GM12864 (cell line): ENCODE data around the gene SLC9C1.
"Not testable (repeated sequence)": the region's sequence is repeated elsewhere in the genome, so short reads cannot be mapped to it uniquely, and the experiment has no call there.

Experiments used
- DNase-seq: peaks from one replicate; pipeline ENCODE4 v3.0.0-alpha.2; 2011; ENCODE audit warnings: low read depth
- H3K4me3 ChIP-seq: 2 replicates; pipeline ENCODE4 v1.5.1; 2011; ENCODE audit warnings: mild to moderate bottlenecking, low read depth, low read length, control low read depth
- CTCF ChIP-seq: IDR thresholded peaks from 2 replicates; pipeline ENCODE4 v1.5.1; 2011; ENCODE audit warnings: low read depth, mild to moderate bottlenecking, moderate library complexity, low read length, control low read depth, inconsistent platforms; ENCODE audit errors: missing control alignments

Gene SLC9C1

DNA sequence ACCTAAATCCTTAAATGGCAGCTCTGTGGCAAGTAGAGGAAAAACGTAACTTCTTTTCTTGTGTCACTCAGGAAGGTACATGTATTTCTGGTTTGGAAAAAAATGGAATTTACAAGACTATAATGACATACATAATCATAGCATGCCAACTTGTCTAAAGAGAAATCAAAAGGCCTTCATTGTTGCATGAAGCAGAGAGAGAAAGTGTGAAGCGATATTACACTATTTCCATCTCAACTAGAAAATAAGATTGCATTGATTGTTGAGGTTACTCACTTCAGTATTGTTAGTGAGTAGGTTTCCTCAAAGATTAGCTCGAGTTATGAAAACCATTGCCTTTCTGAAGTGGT is 93.7 kb downstream of the SLC9C1 start:
- H3K4me3 ChIP-seq, result no peak overlapping the region
- no peak for TF ChIP-seq CTCF
- DNase-seq, result no peak

DNA sequence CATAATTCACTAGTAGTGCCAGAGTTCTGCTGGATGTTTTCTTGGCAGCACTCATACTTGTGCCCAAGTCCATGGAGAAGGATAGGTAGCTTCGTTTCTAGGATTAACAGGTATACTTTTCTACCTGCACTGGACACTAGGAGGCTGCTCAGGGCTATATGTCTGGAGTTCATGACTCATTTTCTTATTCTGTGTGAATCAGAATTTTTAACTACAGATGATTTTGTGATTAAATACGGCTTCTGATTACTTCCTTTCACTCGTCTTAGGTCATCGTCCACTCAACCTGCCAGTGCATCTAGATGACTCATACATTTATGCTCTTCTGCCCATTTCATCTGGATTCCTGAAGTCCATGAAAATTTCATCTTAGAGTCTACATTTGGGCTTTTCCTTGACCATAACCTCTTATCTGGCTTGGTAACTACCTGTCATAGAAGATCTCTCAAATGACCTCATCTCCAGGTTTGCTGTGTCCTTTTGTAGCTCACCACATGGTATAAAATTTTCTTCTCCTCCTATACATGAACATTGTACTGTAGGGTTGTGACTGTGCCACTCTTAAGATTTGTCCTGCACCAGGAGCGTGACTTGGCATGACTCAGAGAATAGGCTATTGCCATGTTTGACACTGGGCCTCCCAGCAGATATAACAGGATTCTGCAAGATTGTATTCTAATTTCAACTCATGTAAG is 94.2 kb downstream of the SLC9C1 start:
- DNase-seq, result no peak

DNA sequence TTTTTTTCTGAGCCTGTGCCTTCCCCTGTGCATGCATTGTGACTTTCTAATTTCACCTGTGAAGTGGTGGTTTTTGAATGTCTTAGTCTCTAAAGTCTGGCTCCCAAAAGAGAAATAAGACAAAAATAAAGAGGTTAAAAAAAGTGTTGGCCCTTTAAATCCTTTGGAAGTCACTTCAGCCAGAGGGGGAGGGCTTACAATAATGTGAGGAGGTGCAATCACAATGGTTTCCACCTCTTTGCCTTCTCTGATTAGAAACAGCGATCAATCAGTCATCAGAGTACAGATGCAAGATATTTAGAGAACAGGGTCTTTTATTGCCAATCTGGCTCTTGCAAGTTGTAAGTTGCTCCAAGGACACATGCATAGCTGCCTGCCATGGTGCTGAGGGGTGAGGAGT is 96.9 kb downstream of the SLC9C1 start:
- H3K4me3 ChIP-seq, result no peak overlapping the region
- no peak for TF ChIP-seq CTCF
- no peak for DNase-seq

More for the DNA sequence above, 94.2 kb downstream of the SLC9C1 start:
- no peak for TF ChIP-seq CTCF
- H3K4me3 ChIP-seq, result no peak overlapping the region

- no peak for DNase-seq
- no peak overlapping the region for H3K4me3 ChIP-seq
Measured at GRCh38 chr3:112187300-112187699, 106.7 kb downstream of the SLC9C1 start.

DNA sequence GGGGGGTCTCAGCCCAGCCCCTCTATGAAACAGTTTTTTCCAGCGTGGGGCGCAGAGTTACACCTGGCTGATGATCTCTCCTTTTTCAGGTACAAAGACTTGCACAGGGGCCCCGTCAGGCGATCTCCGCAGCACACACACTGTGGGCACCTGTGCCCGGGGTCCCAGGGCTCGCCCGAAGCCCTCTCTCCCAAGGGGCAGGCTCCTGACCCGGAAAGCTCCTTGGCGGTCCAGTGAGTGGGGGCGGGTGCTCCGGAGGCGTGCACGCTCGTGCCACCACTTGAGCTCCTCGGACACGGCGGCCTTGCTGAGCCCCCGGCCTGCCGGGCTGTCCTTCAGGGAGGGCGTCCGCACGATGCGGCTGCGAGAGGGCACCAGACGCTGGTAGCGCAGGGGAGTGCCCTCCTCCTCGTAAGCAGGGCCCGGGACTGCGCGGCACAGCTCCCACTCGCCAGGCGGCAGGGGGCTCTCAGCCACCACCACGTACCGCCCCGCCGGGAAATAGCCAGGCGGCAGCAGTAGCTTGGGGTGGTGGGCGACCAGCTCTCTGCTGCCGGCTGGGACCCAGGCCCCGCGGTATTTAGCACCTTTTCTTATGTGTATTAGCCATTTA is 108.5 kb downstream of the SLC9C1 start:
- H3K4me3 ChIP-seq, DNase-seq: not testable (repeated sequence)

More at GRCh38 chr3:112187300-112187699, 106.7 kb downstream of the SLC9C1 start:
- TF ChIP-seq CTCF, result no peak

DNA sequence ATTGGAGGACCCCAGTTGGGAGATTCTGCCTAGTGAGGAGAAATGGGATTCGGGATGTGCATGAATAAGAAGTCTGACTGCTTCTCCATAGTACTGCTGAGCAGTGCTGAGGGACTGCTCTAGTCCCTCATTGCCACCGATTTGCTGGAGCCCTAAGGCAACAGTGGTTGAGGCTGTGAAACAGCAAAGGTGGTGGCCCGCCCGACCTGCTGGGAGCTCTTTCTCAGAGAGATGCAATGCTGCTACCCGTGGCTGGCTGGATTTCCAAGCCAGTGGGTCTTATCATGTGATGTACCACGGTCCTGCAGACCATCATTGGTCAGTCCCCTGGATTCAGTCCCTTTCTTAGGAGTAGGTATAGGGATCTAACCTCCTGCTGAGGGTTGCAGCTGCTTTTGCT is 118.4 kb downstream of the SLC9C1 start:
- DNase-seq, result no peak
- no peak for TF ChIP-seq CTCF
- H3K4me3 ChIP-seq, result no peak overlapping the region

DNA sequence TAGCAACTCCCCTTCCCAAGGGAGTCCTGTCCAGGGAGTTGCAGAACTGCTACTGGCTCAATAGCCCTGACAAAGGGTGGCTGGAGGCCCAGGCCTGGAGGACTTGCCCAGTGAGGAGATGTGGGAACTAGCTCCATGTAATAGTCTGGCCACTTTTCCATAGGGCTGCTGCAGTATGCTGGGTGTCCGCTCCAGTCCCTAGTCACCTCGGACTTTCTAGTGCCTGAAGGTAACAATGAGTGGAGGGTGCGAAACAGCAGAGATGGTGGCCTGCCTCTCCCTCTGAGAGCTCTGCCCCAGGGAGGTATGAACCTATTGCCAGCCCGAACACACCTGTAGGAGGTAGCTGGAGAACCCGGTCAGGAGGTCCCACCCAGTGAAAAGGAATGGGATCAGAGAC is 119.0 kb downstream of the SLC9C1 start:
- no peak for DNase-seq
- TF ChIP-seq CTCF, result no peak
- H3K4me3 ChIP-seq, result no peak overlapping the region
